H1 (cell line): ENCODE measurements around the gene GJB1. TPM values are rescaled to one million over a fixed set of nuclear protein-coding genes. Genes with fewer than 3 reads are reported as not detected.

Experiments used
- CTCF ChIA-PET: fragments of 300-600 bp; sonication (Branson Sonifier 250); formaldehyde crosslinking; loops from one replicate; lab custom pipeline; 2021; ENCODE audit not compliant: partially characterized antibody; lab: Charles Lee
- POLR2A ChIA-PET: fragments of 300-600 bp; sonication (Branson Sonifier 250); formaldehyde crosslinking; loops from one replicate; lab custom pipeline; 2021; ENCODE audit warnings: inconsistent platforms; ENCODE audit not compliant: partially characterized antibody; lab: Charles Lee
- DNase-seq, 2 experiments: peaks; one replicate each; pipeline versions ENCODE4 v3.0.0 to v3.0.0-alpha.2; 2010 to 2022; ENCODE audit warnings: low spot score in 2 of 2, low read depth in 1 of 2, mixed read lengths in 1 of 2
- FAIRE-seq: peaks from 2 replicates; lab custom pipeline; 2011; peaks lifted over from hg19 to GRCh38; lab: Jason Lieb, UNC
- H2AFZ ChIP-seq: 2 replicates; pipeline ENCODE4 v1.8.1; 2012; ENCODE audit warnings: low read length, inconsistent platforms
- H2AK5ac ChIP-seq: 2 replicates; pipeline ENCODE4 v1.6.1; 2013; ENCODE audit warnings: low read depth, low read length
- H2BK120ac ChIP-seq: replicated peaks from 2 replicates; pipeline ENCODE3; 2013; ENCODE audit warnings: low read depth, low read length, inconsistent platforms
- H2BK12ac ChIP-seq: 2 replicates; pipeline ENCODE4 v1.6.1; 2013; ENCODE audit warnings: low read depth, low read length
- H2BK15ac ChIP-seq: 2 replicates; pipeline ENCODE4 v1.6.1; 2013; ENCODE audit warnings: low read length
- H2BK20ac ChIP-seq: 2 replicates; pipeline ENCODE4 v1.6.1; 2013; ENCODE audit warnings: low read length
- H2BK5ac ChIP-seq: 2 replicates; pipeline ENCODE4 v1.6.1; 2013; ENCODE audit warnings: low read depth, low read length
- H3K14ac ChIP-seq: 2 replicates; pipeline ENCODE4 v1.6.1; 2013; ENCODE audit warnings: inconsistent platforms; ENCODE audit not compliant: insufficient read length
- H3K18ac ChIP-seq: 2 replicates; pipeline ENCODE4 v1.6.1; 2013; ENCODE audit warnings: low read length; ENCODE audit errors: extremely low read depth
- H3K23ac ChIP-seq: 2 replicates; pipeline ENCODE4 v1.6.1; 2013; ENCODE audit warnings: inconsistent platforms; ENCODE audit not compliant: insufficient read length
- H3K23me2 ChIP-seq: 2 replicates; pipeline ENCODE4 v1.6.1; 2013; ENCODE audit warnings: low read depth, low read length
- H3K27ac ChIP-seq: 2 replicates; pipeline ENCODE4 v1.6.1; 2011; ENCODE audit warnings: low read depth, low read length, inconsistent platforms
- H3K27me3 ChIP-seq, 4 experiments: replicated peaks in 1 of 4; 1 replicate in 1 of 4; 2 replicates in 3 of 4; pipeline versions ENCODE4 v1.6.1 to v1.8.1; 2011 to 2013; ENCODE audit warnings: low read length in 3 of 4, mild to moderate bottlenecking in 3 of 4, inconsistent platforms in 2 of 4, mixed read lengths in 2 of 4, moderate library complexity in 1 of 4; ENCODE audit not compliant: control insufficient read depth in 3 of 4, insufficient read depth in 3 of 4; ENCODE audit errors: extremely low read depth in 1 of 4
- H3K36me3 ChIP-seq, 4 experiments: 2 replicates each; pipeline versions ENCODE4 v1.6.1 to v1.8.1; 2011 to 2013; ENCODE audit warnings: mild to moderate bottlenecking in 4 of 4, low read length in 3 of 4, moderate library complexity in 2 of 4, control low read depth in 1 of 4, inconsistent platforms in 1 of 4; ENCODE audit not compliant: insufficient read depth in 4 of 4, control insufficient read depth in 2 of 4
- H3K4ac ChIP-seq: replicated peaks from 2 replicates; pipeline ENCODE3; 2013; ENCODE audit warnings: low read length, low read depth, mixed read lengths, inconsistent platforms; ENCODE audit not compliant: insufficient read length
- H3K4me1 ChIP-seq, 4 experiments: replicated peaks in 1 of 4; 1 replicate in 1 of 4; 2 replicates in 3 of 4; pipeline versions ENCODE4 v1.6.1 to v1.8.1; 2011 to 2013; ENCODE audit warnings: low read length in 3 of 4, inconsistent platforms in 2 of 4, mixed read lengths in 1 of 4; ENCODE audit not compliant: insufficient read depth in 4 of 4, control insufficient read depth in 3 of 4
- H3K4me2 ChIP-seq, 2 experiments: 2 replicates each; pipeline versions ENCODE4 v1.6.1 to v1.8.1; 2011 to 2013; ENCODE audit warnings: low read depth in 2 of 2, low read length in 2 of 2, control low read depth in 1 of 2, inconsistent platforms in 1 of 2, mild to moderate bottlenecking in 1 of 2; ENCODE audit not compliant: insufficient read depth in 1 of 2
- H3K4me3 ChIP-seq, 4 experiments: fragments of 200-600, 300-600 bp in 1 of 4; sonication (generic), shearing (Covaris generic), sonication (Bioruptor Twin) in 1 of 4; 2 replicates each; pipeline versions ENCODE4 v1.5.1 to v1.8.1; 2011 to 2016; ENCODE audit warnings: low read length in 4 of 4, low read depth in 3 of 4, control low read depth in 2 of 4, inconsistent platforms in 2 of 4, mild to moderate bottlenecking in 2 of 4, mixed read lengths in 1 of 4, moderate library complexity in 1 of 4; ENCODE audit not compliant: insufficient read depth in 2 of 4; ENCODE audit errors: extremely low read depth in 1 of 4
- H3K56ac ChIP-seq: replicated peaks from 2 replicates; pipeline ENCODE3; 2013; ENCODE audit warnings: low read depth, mild to moderate bottlenecking, mixed read lengths, low read length, inconsistent platforms; ENCODE audit not compliant: insufficient read length
- H3K79me1 ChIP-seq: 2 replicates; pipeline ENCODE4 v1.6.1; 2013; ENCODE audit warnings: low read depth, low read length, control low read depth
- H3K79me2 ChIP-seq, 2 experiments: 2 replicates each; pipeline versions ENCODE4 v1.6.1 to v1.8.1; 2012 to 2013; ENCODE audit warnings: low read length in 2 of 2, mild to moderate bottlenecking in 2 of 2, inconsistent platforms in 1 of 2; ENCODE audit not compliant: insufficient read depth in 2 of 2, control insufficient read depth in 1 of 2
- H3K9ac ChIP-seq, 4 experiments: replicated peaks in 1 of 4; 1 replicate in 1 of 4; 2 replicates in 3 of 4; pipeline versions ENCODE4 v1.6.1 to v1.8.1; 2011 to 2013; ENCODE audit warnings: low read depth in 3 of 4, low read length in 3 of 4, control low read depth in 2 of 4, mild to moderate bottlenecking in 2 of 4, moderate library complexity in 2 of 4, inconsistent platforms in 1 of 4; ENCODE audit errors: extremely low read depth in 1 of 4
- H3K9me3 ChIP-seq, 2 experiments: 2 replicates each; pipeline versions ENCODE4 v1.6.1 to v1.8.1; 2012 to 2013; ENCODE audit warnings: mild to moderate bottlenecking in 2 of 2, moderate library complexity in 2 of 2, control low read depth in 1 of 2, inconsistent platforms in 1 of 2, low read depth in 1 of 2, low read length in 1 of 2, mixed read lengths in 1 of 2; ENCODE audit not compliant: insufficient read depth in 2 of 2
- H4K20me1 ChIP-seq, 2 experiments: replicated peaks in 1 of 2; 2 replicates each; pipeline versions ENCODE3 to v1.8.1; 2011 to 2013; ENCODE audit warnings: inconsistent platforms in 2 of 2, low read length in 2 of 2, mild to moderate bottlenecking in 1 of 2; ENCODE audit not compliant: insufficient read depth in 2 of 2, control insufficient read depth in 1 of 2
- H4K5ac ChIP-seq: 2 replicates; pipeline ENCODE4 v1.6.1; 2013; ENCODE audit warnings: low read length, low read depth, mixed read lengths, inconsistent platforms; ENCODE audit not compliant: insufficient read length
- H4K8ac ChIP-seq: 2 replicates; pipeline ENCODE4 v1.8.0; 2013; ENCODE audit warnings: mild to moderate bottlenecking, moderate library complexity, low read length, inconsistent platforms; ENCODE audit not compliant: insufficient read depth; ENCODE audit errors: extremely low read depth
- H4K91ac ChIP-seq: replicated peaks from 2 replicates; pipeline ENCODE3; 2013; ENCODE audit warnings: low read length, mixed read lengths, inconsistent platforms; ENCODE audit not compliant: insufficient read length
- BRCA1 ChIP-seq: IDR thresholded peaks from 2 replicates; pipeline ENCODE4 v1.6.1; 2012; ENCODE audit warnings: low read depth, low read length, improper control_type of control experiment
- CBX5 ChIP-seq: fragments of 300-800, 300-1000 bp; sonication (generic); IDR thresholded peaks from 2 replicates; pipeline ENCODE4 v1.7.1; 2016; ENCODE audit warnings: antibody characterized with exemption, low read length, low read depth
- CTCF ChIP-seq, 3 experiments: IDR thresholded peaks; 1 replicate in 2 of 3; 2 replicates in 1 of 3; pipeline versions ENCODE4 v1.5.1 to v1.6.1; 2011; ENCODE audit warnings: low read length in 3 of 3, mild to moderate bottlenecking in 3 of 3, inconsistent platforms in 2 of 3, low read depth in 1 of 3, moderate library complexity in 1 of 3; ENCODE audit not compliant: insufficient read depth in 1 of 3; ENCODE audit errors: control extremely low read depth in 1 of 3
- JUND ChIP-seq: IDR thresholded peaks from 2 replicates; pipeline ENCODE4 v1.6.1; 2011; ENCODE audit warnings: mild to moderate bottlenecking, improper control_type of control experiment, low read length
- KDM4A ChIP-seq: IDR thresholded peaks from one replicate; pipeline ENCODE4 v1.7.1; 2012; ENCODE audit warnings: low read depth, mild to moderate bottlenecking, moderate library complexity, low read length, inconsistent platforms; ENCODE audit not compliant: severe bottlenecking
- MAFK ChIP-seq: IDR thresholded peaks from 2 replicates; pipeline ENCODE4 v1.6.1; 2012; ENCODE audit warnings: low read depth, mild to moderate bottlenecking, improper control_type of control experiment, low read length
- RFX5 ChIP-seq: IDR thresholded peaks from 2 replicates; pipeline ENCODE4 v1.6.1; 2011; ENCODE audit warnings: low read depth, low read length, improper control_type of control experiment, borderline replicate concordance
- SIRT6 ChIP-seq: IDR thresholded peaks from one replicate; pipeline ENCODE4 v1.7.1; 2012; ENCODE audit warnings: low read length, inconsistent platforms
- SIX5 ChIP-seq: IDR thresholded peaks from 2 replicates; pipeline ENCODE4 v1.6.1; 2011; ENCODE audit warnings: mild to moderate bottlenecking, low read depth, low read length
- TBP ChIP-seq: IDR thresholded peaks from 2 replicates; pipeline ENCODE4 v1.6.1; 2011; ENCODE audit warnings: low read depth, low read length, improper control_type of control experiment
- TEAD4 ChIP-seq: IDR thresholded peaks from 2 replicates; pipeline ENCODE4 v1.6.1; 2012; ENCODE audit warnings: low read depth, low read length, inconsistent platforms, mixed read lengths
- YY1 ChIP-seq: IDR thresholded peaks from 2 replicates; pipeline ENCODE4 v1.6.1; 2011; ENCODE audit warnings: low read depth, mild to moderate bottlenecking, low read length
- WGBS, 2 experiments: shearing (Covaris generic) in 1 of 2; methylation state at CpG; one replicate each; pipeline versions ENCODE4 v1.1.6 to v1.1.7; 2013 to 2015; ENCODE audit warnings: low lambda C conversion rate in 2 of 2, mixed read lengths in 2 of 2, inconsistent platforms in 1 of 2, low coverage in 1 of 2, missing lambda C conversion rate in 1 of 2; ENCODE audit not compliant: insufficient replicate concordance in 2 of 2, insufficient coverage in 1 of 2, insufficient read length in 1 of 2; ENCODE audit errors: extremely low coverage in 1 of 2, missing lambda C conversion rate in 1 of 2; 5-methylcytosine and 5-hydroxymethylcytosine counted together
- polyA plus RNA-seq, 7 experiments: library from polyadenylated mRNA; depleted of rRNA in 3 of 7; stranded (reverse) in 5 of 7; unstranded in 2 of 7; fragments of >200 nt in 5 of 7; fragments of 200-250 nt in 2 of 7; gene quantifications; 1 replicate in 5 of 7; 2 replicates in 1 of 7; 4 replicates in 1 of 7; pipeline versions ENCODE4 v1.2.1 to v1.2.3, GENCODE V29; 2011 to 2013; ENCODE audit warnings: missing spikeins in 2 of 7, mixed read lengths in 2 of 7
- total RNA-seq: library from RNA; stranded (reverse); fragmentation: NEBNext Ultra II Directional; extraction: Animal tissue kit (Norgen Biotek cat#: 25700); gene quantifications from 2 replicates; pipeline ENCODE4 v1.2.1, GENCODE V29; 2021

Gene GJB1
- total and polyA plus RNA-seq, 2 of the 8 experiments (the other 6 are each of a cell fraction or from before 2014, with no cell fraction given), result 0.14 TPM; not detected in 1

- WGBS, 2 experiments, result 62% methylated on average over 6 of the region's 6 CpGs; no CpG with 5 or more reads in 1 of the 2 experiments
- POLR2A ChIA-PET, result interaction anchor here (1.7 to 3.0 kb wide), 9 partner anchors 9 to 100 kb away, joined by 4 to 13 read pairs (median 7); partner anchors contain the start of genes NONO and ZMYM3
- no peak overlapping the region for H2BK120ac ChIP-seq
- H4K5ac ChIP-seq, result no peak overlapping the region
- H3K23me2 ChIP-seq, result no peaks in the 10 kb centered on the region
- no peak overlapping the region; the same call in 1 of the 2 replicates for H3K18ac ChIP-seq
- H3K4me3 ChIP-seq, result peak overlapping the region in 1 of 4 experiments; percentile 53; a peak in 1 of 8 replicates
- H4K91ac ChIP-seq, result no peak overlapping the region
- 0 out of 2 replicates have a peak overlapping the region, but pooled peaks have one; percentile 32 for H2BK20ac ChIP-seq
- no peak for TF ChIP-seq JUND
- TF ChIP-seq CBX5, result no peak
- no peak for TF ChIP-seq RFX5
- no peak for TF ChIP-seq TEAD4
- TF ChIP-seq KDM4A, result no peak
- TF ChIP-seq YY1, result no peak
- TF ChIP-seq SIRT6, result no peak
- no peak for TF ChIP-seq SIX5
- no peak for TF ChIP-seq BRCA1
- no peak for TF ChIP-seq CTCF (IDR thresholded peaks at IDR 0.05; ENCODE audit: control extremely low read depth in 1 of 3, insufficient read depth in 1 of 3, low read depth in 1 of 3, low read length in 3 of 3)
- no peak for TF ChIP-seq MAFK
- no peak for TF ChIP-seq TBP
- no peak overlapping the region; the same call in 1 of the 2 replicates for H2BK5ac ChIP-seq
- H3K4me1 ChIP-seq, result peaks cover 3 to 7% (median 5%) of the 10 kb centered on the region in 4 experiments; a peak in 4 of 7 replicates
- H2BK15ac ChIP-seq, result no peak overlapping the region
- no peak overlapping the region for H3K4ac ChIP-seq
- no peak overlapping the region for H2AK5ac ChIP-seq
- 0 out of 2 replicates have a peak overlapping the region, but pooled peaks have one; percentile 87 for H3K27ac ChIP-seq
- no peak overlapping the region for H3K23ac ChIP-seq
- H3K79me1 ChIP-seq, result no peaks in the 10 kb centered on the region
- no peak overlapping the region for H3K56ac ChIP-seq
- no peak for FAIRE-seq
- no peaks in the 10 kb centered on the region for H3K9me3 ChIP-seq
- no peak overlapping the region for H2BK12ac ChIP-seq
- no peak for DNase-seq
- H3K36me3 ChIP-seq, result no peaks in the 10 kb centered on the region
- H2AFZ ChIP-seq, result no peak overlapping the region
- H4K20me1 ChIP-seq, result no peaks in the 10 kb centered on the region
- H3K27me3 ChIP-seq, result no peaks in the 10 kb centered on the region
- H4K8ac ChIP-seq, result no peak overlapping the region
- H3K14ac ChIP-seq, result no peak overlapping the region
- H3K9ac ChIP-seq, result 0 out of 7 replicates have a peak overlapping the region, but pooled peaks of 1 of the 4 experiments have one; percentile 44
- H3K4me2 ChIP-seq, result peak overlapping the region; percentile 61 to 72; a peak in 3 of 4 replicates
- no peaks in the 10 kb centered on the region for H3K79me2 ChIP-seq
- CTCF ChIA-PET, result interaction anchor here (1.1 to 1.5 kb wide), 3 partner anchors 9 to 57 kb away, joined by 3 to 4 read pairs (median 3); no protein-coding TSS in a partner anchor
These were observed 39.7 kb upstream of the GJB1 start for GRCh38 chrX:71183341-71183740.
